ENCODE results near the gene CACNA2D2.

The CACNA2D2 gene

GRCh38 chr3:50454481-50455070 lies 48.9 kb downstream of the CACNA2D2 start:
- DNase-seq (ENCODE audit: extremely low spot score): no peak
- TF ChIP-seq LEF1 (IDR thresholded peaks at IDR 0.05; ENCODE audit: borderline replicate concordance): no peak
- no peak for TF ChIP-seq FOXA1 (IDR thresholded peaks at IDR 0.05)
- no peak for TF ChIP-seq SUZ12 (IDR thresholded peaks at IDR 0.05)
- TF ChIP-seq TARDBP (IDR thresholded peaks at IDR 0.05): no peak
- TF ChIP-seq NFRKB (IDR thresholded peaks at IDR 0.05): no peak
- no peak for TF ChIP-seq L3MBTL2 (conservative IDR thresholded peaks at IDR 0.05)
- no peak for TF ChIP-seq ZNF384 (IDR thresholded peaks at IDR 0.05)
- TF ChIP-seq ARNT (IDR thresholded peaks at IDR 0.05): no peak
- no peak for TF ChIP-seq FOXM1 (IDR thresholded peaks at IDR 0.05; ENCODE audit: borderline replicate concordance)
- TF ChIP-seq HDGF (IDR thresholded peaks at IDR 0.05; ENCODE audit: borderline replicate concordance): no peak
- no peak for TF ChIP-seq PKNOX1 (IDR thresholded peaks at IDR 0.05)
- TF ChIP-seq CTBP1 (IDR thresholded peaks at IDR 0.05; ENCODE audit: borderline replicate concordance): no peak
- no peak for TF ChIP-seq ELF4 (IDR thresholded peaks at IDR 0.05)
- no peak for TF ChIP-seq SP1 (IDR thresholded peaks at IDR 0.05)
- no peak for TF ChIP-seq BHLHE40 (IDR thresholded peaks at IDR 0.05; ENCODE audit: borderline replicate concordance)
- no peak for TF ChIP-seq FOXK2 (IDR thresholded peaks at IDR 0.05)
- POLR2A ChIA-PET: no interaction called here
- CTCF ChIA-PET: no interaction called here

- POLR2A ChIA-PET: no interaction called here
- no peak for TF ChIP-seq FOXM1 (IDR thresholded peaks at IDR 0.05; ENCODE audit: borderline replicate concordance)
- no peak for TF ChIP-seq ZNF384 (IDR thresholded peaks at IDR 0.05)
- TF ChIP-seq FOXA1 (IDR thresholded peaks at IDR 0.05): no peak
- no peak for TF ChIP-seq BHLHE40 (IDR thresholded peaks at IDR 0.05; ENCODE audit: borderline replicate concordance)
- TF ChIP-seq SP1 (IDR thresholded peaks at IDR 0.05): no peak
- TF ChIP-seq LEF1 (IDR thresholded peaks at IDR 0.05; ENCODE audit: borderline replicate concordance): no peak
- TF ChIP-seq ARNT (IDR thresholded peaks at IDR 0.05): no peak
- TF ChIP-seq NFRKB (IDR thresholded peaks at IDR 0.05): no peak
- no peak for TF ChIP-seq FOXK2 (IDR thresholded peaks at IDR 0.05)
- no peak for TF ChIP-seq L3MBTL2 (conservative IDR thresholded peaks at IDR 0.05)
- TF ChIP-seq SUZ12 (IDR thresholded peaks at IDR 0.05): no peak
- TF ChIP-seq PKNOX1 (IDR thresholded peaks at IDR 0.05): no peak
- TF ChIP-seq TARDBP (IDR thresholded peaks at IDR 0.05): no peak
- TF ChIP-seq HDGF (IDR thresholded peaks at IDR 0.05; ENCODE audit: borderline replicate concordance): no peak
- TF ChIP-seq ELF4 (IDR thresholded peaks at IDR 0.05): no peak
- TF ChIP-seq CTBP1 (IDR thresholded peaks at IDR 0.05; ENCODE audit: borderline replicate concordance): no peak
- CTCF ChIA-PET: no interaction called here
- no peak for DNase-seq (ENCODE audit: extremely low spot score)
These were observed 49.5 kb downstream of the CACNA2D2 start for GRCh38 chr3:50453907-50454306.

GRCh38 chr3:50450209-50450921 lies 53.1 kb downstream of the CACNA2D2 start:
- no peak for DNase-seq (ENCODE audit: extremely low spot score)
- ChIA-PET POLR2A (no interaction called here), CTCF (no interaction called here)
- no peak for TF ChIP-seq L3MBTL2 (conservative IDR thresholded peaks at IDR 0.05)
- TF ChIP-seq NFRKB (IDR thresholded peaks at IDR 0.05): no peak
- TF ChIP-seq ARNT (IDR thresholded peaks at IDR 0.05): no peak
- TF ChIP-seq LEF1 (IDR thresholded peaks at IDR 0.05; ENCODE audit: borderline replicate concordance): no peak
- TF ChIP-seq PKNOX1 (IDR thresholded peaks at IDR 0.05): no peak

- ChIA-PET CTCF (no interaction called here), POLR2A (no interaction called here)
- no peak for TF ChIP-seq L3MBTL2 (conservative IDR thresholded peaks at IDR 0.05)
- TF ChIP-seq PKNOX1 (IDR thresholded peaks at IDR 0.05): no peak
- no peak for TF ChIP-seq BHLHE40 (IDR thresholded peaks at IDR 0.05; ENCODE audit: borderline replicate concordance)
- no peak for TF ChIP-seq LEF1 (IDR thresholded peaks at IDR 0.05; ENCODE audit: borderline replicate concordance)
- TF ChIP-seq TARDBP (IDR thresholded peaks at IDR 0.05): no peak
- no peak for TF ChIP-seq ELF4 (IDR thresholded peaks at IDR 0.05)
- DNase-seq (ENCODE audit: extremely low spot score): no peak
These were observed 54.5 kb downstream of the CACNA2D2 start for GRCh38 chr3:50448752-50449539.

GRCh38 chr3:50447290-50447840 lies 56.1 kb downstream of the CACNA2D2 start:
- no peak for DNase-seq (ENCODE audit: extremely low spot score)
- TF ChIP-seq BHLHE40 (IDR thresholded peaks at IDR 0.05; ENCODE audit: borderline replicate concordance) (no peak), FOXM1 (IDR thresholded peaks at IDR 0.05; ENCODE audit: borderline replicate concordance) (no peak), L3MBTL2 (conservative IDR thresholded peaks at IDR 0.05) (no peak), SUZ12 (IDR thresholded peaks at IDR 0.05) (no peak), TARDBP (IDR thresholded peaks at IDR 0.05) (no peak), LEF1 (IDR thresholded peaks at IDR 0.05; ENCODE audit: borderline replicate concordance) (no peak), ELF4 (IDR thresholded peaks at IDR 0.05) (no peak), CTBP1 (IDR thresholded peaks at IDR 0.05; ENCODE audit: borderline replicate concordance) (no peak), PKNOX1 (IDR thresholded peaks at IDR 0.05) (no peak)
- ChIA-PET CTCF (interaction anchor here (0.6 kb wide), 1 partner anchor 1272 kb away, joined by 3 read pairs; no protein-coding TSS in a partner anchor), POLR2A (interaction anchor here (1.8 kb wide), 1 partner anchor 110 kb away, joined by 4 read pairs; no protein-coding TSS in a partner anchor)

Data from HEK293T (cell line).